GM19372 (cell line): ENCODE measurements around the gene HLA-DPA1.

Experiments
- ATAC-seq: cut with Tn5 transposase; IDR thresholded peaks from one replicate; pipeline ENCODE4 v1.9.1; 2021; ENCODE audit warnings: mild to moderate bottlenecking, low read depth, moderate library complexity; ENCODE audit not compliant: unreplicated experiment

The HLA-DPA1 gene

DNA sequence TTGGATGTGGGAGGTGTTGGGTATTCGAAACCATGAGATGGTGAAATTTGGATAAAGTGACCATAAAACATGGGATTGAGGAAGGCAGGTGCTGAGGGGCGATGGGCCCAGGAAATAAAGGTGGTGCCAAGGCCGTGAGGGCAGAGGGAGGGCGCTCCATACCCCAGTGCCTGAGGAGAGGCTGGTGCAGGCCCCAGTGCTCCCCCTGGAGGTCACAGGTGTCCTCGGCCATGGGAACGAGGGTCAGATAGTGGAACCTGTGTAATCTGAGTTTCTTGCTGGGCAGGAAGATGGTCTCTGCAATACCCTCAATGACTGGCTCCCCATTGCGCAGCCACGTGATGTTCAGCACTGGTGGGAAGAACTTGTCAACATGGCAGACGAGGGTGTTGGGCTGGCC is 18.5 kb upstream of the HLA-DPA1 start:
- ATAC-seq: no peak

DNA sequence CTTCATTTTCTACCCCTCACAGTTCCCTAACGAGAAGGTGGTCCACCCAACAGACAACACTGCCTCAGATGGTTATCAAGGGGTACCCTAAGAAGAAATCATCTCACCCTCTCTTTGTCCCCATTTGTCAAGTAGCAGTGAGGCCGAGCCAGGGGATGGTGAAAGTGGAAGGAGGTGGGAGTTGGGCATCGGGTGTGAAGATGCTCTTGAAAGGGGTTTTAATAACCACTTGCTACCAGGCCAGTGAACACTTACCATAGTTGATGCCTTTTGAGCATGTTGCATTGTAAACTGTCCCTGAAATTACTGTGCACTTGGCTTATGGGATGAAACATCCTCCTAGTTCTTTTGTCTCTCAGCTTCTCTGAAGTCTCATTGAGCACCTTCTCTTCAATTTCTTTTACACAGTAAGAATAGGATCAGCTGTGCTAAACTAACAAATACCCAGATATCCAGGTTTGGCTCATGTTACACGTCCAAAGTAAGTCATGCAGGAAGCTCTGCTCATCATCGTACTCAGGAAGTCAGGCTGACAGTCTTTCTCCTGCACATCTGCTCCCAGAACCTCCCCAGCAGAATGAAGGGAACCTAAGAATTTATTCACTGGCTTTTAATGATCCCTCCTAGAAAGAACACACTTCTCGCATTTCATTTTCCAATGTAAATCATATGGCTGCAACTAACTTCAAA is 15.6 kb upstream of the HLA-DPA1 start:
- no peak for ATAC-seq

DNA sequence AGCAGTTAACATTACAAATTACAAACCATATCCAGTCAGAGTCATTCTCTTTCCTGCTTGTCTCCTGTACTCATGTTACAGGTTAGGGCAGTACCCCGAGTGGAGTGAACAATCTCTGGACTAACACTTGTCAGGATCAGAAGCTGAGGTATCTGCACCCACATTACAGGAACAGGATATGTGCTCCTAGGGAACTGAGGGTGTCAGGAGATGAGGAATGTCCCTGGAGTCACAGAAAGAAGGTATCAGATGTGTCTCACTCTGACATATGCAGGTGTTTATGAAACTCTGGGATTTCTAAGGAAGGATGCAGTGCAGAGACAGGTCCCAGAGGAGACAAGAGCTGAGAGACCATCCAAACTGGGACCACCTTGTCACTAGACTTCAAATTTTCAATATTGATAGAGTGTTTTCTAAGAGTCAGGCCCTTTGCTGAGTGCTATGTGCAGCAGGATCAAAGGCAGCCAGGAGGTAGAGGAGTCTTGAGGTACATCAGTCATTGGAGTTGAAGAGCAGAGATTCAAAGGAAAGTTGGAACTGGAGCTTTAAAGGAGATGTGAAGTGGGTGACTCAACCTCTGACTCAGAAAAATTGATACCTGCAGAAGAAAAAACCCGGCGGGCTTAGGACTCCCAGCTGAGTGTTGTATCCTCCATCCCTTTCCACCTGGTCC is 14.9 kb upstream of the HLA-DPA1 start:
- ATAC-seq: no peak

DNA sequence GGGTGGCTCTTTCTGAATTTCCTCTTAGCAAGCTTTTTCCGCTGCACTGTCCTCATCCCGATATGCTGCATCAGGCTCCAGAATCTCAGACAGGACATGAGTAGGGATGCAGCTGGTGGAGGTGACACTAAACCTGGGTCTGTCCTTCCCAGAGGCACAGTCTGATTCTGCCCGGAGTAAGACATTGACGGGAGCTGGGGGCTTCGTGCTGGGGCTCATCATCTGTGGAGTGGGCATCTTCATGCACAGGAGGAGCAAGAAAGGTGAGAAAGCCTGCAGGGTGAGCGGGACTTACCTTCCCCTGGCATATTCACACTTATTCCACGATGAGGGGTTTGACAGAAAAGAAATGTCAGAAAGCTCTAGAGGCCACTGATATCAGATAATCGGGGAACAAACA is 12.2 kb upstream of the HLA-DPA1 start:
- ATAC-seq: no peak

DNA sequence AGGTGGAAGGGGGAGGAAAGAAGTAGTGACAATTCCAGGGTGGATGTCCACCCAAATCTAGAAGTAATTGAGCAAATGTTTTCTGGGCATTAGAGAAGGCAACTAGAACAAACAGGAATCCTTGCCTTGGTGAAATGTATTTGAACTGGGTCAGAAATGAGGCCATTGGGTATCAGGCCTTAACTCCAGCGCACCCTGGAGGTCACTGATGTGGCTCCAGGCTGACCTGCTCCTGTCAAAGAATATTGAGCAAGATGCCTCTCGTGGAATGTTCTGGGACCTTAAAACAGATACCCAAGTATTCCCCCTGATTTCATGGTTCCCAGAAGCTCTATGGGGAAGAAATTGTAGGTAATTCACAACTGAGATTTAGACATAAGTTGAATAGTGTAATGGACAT is 9.3 kb upstream of the HLA-DPA1 start:
- ATAC-seq: no peak

DNA sequence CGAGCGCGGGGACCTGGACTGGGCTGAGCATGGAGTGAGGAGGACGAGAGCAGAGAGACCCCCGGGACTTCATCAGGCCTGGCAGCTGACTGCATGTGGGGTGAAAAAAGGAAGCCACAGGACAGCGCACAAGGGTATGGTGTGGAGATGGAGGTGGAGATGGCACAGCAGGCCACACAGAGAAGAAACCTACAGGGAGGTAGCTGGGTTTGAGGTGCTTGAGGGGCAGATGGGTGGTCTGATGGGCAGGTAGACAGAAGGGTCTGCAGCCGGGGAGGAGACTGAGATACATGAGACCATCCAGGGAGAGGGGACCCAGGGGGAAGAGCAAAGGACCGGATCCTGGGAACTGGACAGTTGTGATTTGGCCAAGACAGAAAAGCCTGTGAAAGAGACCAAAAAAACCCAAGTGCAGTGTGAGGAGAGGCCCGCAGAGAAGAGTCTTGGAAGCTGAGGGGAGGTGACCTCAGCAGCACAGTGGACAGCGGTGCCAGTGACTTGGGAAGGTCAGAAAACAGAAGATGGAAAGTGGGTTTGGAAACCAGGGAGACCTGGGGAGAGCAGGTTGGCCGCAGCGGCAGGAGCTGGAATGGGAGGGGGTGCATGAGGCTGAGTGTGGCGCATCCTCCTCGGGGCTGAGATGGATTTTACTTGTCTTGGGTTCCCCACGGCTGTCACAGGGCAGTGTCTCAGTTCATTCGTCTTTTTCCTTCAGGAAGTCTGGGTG is 7.8 kb upstream of the HLA-DPA1 start:
- ATAC-seq: no peak

DNA sequence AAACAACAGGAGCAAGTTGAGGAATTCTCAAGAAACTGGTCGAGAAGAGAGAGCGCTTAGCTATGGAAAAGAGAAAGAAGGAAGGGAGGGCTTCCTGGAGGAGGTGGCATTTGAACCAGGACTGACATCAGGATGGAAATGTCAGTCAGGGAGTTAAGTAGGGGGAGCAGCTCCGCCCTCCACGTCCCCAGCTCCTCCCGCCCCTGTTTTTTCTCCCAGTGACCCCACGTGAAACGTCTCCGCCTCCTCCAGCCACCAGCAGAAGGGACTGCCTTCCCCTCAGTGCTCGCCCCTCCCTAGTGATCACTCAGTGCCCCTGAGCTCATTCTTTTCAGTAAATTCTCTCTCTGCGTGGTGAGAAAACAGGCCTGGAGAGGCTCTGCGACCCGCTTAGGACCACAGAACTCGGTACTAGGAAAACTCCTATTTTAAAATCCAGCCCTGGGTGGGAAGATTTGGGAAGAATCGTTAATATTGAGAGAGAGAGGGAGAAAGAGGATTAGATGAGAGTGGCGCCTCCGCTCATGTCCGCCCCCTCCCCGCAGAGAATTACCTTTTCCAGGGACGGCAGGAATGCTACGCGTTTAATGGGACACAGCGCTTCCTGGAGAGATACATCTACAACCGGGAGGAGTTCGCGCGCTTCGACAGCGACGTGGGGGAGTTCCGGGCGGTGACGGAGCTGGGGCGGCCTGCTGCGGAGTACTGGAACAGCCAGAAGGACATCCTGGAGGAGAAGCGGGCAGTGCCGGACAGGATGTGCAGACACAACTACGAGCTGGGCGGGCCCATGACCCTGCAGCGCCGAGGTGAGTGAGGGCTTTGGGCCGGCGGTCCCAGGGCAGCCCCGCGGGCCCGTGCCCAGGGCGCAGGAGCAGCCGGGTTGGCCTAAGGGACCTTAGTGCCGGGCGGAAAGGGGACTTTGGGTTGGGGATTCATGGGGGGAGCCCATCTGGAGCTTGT is 7.0 kb upstream of the HLA-DPA1 start:
- ATAC-seq: no peak

DNA sequence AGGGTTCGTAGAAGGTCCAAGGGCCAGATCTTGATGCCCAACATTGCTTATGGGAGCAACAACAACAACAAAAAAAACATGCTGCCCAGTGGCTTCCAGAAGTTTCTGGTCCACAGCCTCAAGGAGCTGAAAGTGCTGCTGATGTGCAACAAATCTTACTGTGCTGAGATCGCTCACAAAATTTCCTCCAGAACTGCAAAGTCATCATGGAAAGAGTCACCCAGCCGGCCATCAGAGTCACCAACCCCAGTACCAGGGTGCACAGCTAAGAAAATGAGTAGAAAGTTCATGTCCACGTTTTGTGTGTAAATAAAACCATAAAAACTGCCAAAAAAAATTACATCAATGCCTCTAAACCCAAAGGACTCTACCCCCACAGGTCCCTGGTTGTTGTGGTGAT is 6.1 kb upstream of the HLA-DPA1 start:
- ATAC-seq: no peak

DNA sequence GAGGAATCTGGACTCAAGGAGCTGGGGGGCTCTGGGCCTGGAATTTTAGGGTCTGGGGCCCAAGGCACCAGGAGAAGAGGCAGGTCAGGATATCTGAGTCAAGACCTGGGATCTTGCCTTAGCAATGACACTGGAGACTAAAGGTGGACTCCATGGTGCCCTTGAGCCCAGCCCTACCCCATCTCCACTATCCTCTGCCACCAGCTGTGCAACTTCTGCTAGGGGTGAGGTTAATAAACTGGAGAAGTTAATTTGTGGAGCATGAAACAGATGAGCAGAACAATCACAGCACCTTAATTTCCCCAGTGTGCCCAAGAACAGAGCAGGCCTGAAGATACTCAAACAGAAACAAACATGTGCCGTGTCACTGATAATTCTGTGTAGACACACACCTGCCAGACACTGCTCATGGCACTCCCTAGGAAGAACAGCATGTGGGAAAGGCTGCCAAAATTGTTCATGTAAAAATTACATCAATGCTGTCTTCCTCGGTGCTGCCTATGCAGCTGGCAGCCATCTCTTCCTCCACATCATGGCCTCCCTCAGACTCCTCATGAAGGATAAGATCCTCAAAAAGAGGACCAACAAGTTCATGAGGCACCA is 5.6 kb upstream of the HLA-DPA1 start:
- ATAC-seq: no peak

DNA sequence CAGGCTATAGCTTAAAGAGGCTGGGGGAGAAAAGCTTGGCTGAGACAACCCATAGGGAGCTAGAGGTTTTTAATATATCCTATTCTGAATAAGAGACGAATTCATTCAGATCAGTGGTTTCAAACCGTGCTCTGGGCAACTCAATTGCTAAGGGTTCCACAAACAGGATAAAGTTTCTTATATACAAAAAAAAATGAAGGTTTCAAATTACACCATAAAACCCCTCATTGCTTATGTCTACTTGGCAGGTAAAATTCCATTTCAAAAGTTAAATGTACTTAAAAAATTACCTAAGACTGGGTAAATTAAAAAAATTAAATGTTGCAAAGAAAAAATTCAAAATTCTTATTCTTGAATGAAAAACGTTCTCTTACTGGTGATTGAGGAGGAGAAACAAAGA is 5.0 kb upstream of the HLA-DPA1 start:
- ATAC-seq: no peak

DNA sequence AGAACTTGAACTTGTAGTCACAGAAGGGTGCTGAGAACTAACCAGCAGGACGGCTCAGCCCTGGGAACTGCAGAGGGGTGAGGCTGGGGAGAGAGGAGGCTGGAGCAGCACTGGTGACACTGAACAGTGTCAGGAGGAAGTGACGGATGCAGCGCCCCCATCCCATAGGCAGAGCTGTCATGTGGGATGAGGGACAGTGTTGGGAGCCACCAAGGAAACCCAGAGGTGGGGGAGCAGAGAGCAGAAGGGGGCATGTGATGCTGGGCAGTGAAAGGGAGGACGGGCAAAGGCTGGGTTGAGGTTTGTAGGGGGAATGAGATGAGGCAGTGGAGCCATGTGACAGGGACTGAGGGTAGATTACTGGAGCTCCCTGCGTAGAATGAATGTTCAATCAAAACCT is 4.5 kb upstream of the HLA-DPA1 start:
- ATAC-seq: no peak

DNA sequence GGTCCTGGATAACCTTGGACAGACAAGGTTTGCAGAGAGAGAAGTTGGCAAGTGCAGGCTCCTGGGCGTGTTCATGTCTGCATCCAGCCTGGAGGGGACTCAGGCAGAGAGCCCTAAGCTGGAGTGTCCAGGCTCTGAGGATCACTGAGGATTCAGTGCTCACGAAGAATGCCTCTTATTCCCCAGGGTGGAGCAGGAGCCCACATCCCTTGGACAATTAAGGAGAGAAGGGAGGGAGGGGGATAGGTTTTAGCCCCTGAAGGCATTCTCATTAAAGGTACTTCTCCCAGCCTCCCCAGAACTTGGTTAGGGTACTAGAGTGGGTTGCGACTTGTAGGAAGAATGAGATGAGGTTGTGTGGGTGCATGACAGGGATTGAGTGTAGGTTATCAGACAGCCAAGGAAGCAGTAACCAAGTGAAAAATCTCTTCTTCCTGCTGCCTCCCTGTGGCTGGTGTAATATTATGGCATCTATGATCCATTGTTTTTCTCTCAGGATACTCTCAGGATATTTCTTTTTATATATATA is 3.0 kb upstream of the HLA-DPA1 start:
- no peak for ATAC-seq

DNA sequence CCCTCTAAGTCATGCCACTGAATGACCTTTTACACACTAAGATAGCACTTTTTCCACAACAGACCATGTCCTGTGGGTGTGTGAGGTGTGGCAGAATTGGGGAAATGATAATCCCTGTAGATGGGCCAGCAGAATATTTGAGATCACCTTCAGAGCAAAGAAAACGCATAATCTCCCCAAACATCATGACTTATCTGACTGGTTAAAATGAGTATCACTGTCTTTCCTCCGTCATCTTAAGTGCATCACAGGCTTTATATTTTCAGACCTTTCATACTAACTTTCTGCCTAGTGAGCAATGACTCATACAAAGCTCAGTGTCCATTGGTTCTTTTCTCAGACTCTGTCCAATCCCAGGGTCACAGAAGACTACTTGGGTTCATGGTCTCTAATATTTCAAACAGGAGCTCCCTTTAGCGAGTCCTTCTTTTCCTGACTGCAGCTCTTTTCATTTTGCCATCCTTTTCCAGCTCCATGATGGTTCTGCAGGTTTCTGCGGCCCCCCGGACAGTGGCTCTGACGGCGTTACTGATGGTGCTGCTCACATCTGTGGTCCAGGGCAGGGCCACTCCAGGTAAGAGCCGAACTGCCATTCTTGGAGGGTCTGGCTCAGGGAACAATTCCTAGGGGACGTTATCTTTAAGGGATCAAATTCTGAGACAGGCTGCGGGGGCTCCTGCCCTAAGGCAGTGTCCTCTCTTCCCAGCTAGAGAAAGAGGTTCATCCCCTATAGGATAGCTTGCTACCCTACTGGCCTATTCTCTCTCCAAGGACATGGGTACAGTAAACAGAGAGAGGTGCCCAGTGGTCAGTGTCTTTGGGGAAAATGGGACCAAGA is 2.3 kb upstream of the HLA-DPA1 start, which contains the start of gene HLA-DPB1:
Gene HLA-DPB1 (plus strand): TSS at position 423 of the 838 bp plus-strand sequence. CDS start 52 bp downstream, at position 475.
- no peak for ATAC-seq

DNA sequence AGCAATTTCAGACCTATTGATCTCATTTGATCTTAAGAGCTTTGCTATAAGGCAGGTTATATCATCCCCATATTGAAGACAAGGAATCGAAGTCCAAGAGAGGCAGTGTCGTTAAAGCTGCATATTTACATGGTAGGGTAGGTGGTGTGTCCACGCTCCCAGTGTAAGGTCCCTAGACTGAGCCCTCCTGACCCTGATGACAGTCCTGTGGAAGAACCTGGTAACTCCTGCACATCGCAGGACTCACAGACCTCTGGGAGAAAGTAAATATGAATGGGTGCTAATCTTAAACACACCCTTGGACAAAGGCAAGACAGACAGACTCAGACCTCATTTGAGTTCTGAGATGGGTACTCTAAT is 1.7 kb upstream of the HLA-DPA1 start:
- ATAC-seq: no peak

DNA sequence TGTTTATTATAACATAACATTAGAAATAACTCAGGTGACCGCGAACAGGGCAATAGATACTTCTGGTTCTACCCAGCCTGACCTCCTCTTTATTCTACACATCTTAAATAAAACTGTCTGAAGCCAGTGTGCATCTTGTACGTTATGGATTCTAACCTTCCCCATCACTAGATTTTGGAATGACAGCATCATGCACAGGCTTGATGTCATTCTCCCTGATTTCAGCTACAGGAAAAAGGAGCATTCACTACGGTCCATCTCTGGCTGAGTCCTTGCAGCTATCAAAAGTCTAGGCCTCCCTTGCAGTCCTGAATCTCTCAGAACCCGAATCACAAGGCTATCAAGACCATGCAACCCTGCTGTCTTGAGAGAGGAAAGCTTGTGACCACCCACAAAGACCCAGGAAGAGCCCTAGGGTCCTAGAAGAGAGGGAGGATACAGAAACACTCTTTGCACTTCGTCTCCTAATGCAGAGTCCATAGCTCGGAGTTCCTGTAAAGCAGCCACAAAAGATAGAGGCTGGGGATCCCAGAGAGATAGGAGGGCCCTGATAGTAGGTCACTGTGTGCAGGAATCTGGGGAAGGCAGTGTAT is 845 bp downstream of the HLA-DPA1 start:
- no peak for ATAC-seq

DNA sequence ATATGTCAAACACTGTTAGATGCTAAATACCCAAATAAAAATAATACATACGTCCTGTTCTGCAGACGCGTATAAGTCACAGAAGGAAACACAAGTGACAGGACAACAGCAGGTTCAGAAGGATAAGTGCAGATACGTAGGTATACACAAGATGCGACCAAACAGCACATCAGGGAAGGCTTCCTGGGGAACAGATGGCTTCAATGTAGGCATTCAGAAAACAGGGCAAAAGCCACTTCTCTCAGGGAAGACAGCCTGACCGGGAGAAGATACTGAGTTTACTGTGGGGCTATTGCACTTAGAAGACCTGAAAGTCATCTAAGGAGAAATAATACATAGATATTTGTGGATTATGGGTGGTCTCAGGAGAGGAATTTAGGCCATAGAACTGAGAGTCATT is 1.9 kb downstream of the HLA-DPA1 start:
- no peak for ATAC-seq

DNA sequence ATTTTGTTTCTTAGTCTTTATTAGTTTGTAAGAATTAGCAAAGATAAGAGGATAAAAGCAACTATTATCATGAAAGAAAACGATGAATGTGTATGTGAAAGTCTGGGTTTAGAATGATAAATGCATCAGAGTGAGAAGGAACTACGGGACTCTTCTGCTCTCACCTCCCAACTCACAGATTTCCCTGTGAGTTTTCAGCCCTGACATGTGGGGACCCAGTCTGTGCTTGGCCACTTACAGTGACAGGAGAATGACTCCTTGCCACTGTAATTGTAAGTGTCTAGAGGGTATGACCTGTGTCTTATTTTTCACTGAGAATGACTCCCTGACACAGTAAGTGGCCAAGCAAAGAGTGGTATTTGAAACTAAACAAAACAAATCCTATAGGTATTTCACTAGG is 2.5 kb downstream of the HLA-DPA1 start:
- ATAC-seq: no peak

DNA sequence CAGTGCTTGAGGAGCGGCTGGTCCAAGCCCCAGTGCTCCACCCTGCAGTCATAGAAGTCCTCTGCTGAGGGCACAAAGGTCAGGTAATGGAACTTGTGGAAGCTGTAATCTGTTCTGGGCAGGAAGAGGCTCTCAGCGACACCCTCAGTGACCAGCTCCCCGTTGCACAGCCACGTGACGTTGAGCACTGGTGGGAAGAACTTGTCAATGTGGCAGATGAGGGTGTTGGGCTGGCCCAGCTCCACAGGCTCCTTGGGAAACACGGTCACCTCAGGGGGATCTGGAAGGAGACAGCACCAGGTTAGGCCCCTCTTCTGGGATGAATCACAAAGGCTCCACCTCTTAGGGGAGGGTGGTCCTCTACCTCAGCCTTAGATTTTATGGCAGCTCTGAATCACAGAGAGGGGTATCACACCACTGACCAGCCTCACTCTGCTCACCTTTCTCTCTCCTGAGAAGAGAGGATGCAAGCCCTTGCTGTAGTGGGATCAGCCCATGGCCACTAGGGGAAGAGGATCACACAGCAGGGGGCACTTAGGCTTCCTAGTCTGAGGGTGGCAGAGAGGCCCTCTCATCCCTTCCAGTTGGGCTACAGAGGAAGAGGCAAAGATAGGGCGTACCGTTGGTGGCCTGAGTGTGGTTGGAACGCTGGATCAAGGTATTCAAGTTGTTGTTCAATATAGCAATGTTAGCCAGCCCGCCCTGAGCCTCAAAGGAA is 4.3 kb downstream of the HLA-DPA1 start:
- ATAC-seq: no peak
